Prostate gland (tissue), 2 donors: ENCODE results near the gene SPON1. TPM values are rescaled to one million over a fixed set of nuclear protein-coding genes. Genes with fewer than 3 reads are reported as not detected.

Experiments used
- DNase-seq: peaks from one replicate; pipeline ENCODE4 v3.0.0-alpha.2; 2019; ENCODE audit warnings: low spot score
- H3K27ac ChIP-seq, 2 donors: fragments of 200-600 bp; sonication (generic); 2 replicates each; pipeline ENCODE4 v1.5.1; 2017 to 2019
- H3K27me3 ChIP-seq: fragments of 200-600 bp; sonication (generic); replicated peaks from 2 replicates; pipeline ENCODE4 v1.5.1; 2019; ENCODE audit not compliant: insufficient read depth
- H3K36me3 ChIP-seq, 2 donors: fragments of 200-600 bp; sonication (generic); 1 replicate in 1 of 2; 2 replicates in 1 of 2; pipeline versions ENCODE4 v1.5.1 to v1.8.1; 2017 to 2019
- H3K4me1 ChIP-seq: fragments of 200-600 bp; sonication (generic); replicated peaks from 2 replicates; pipeline ENCODE4 v1.5.1; 2019
- H3K4me3 ChIP-seq, 2 donors: fragments of 200-600 bp; sonication (generic); 2 replicates each; pipeline ENCODE4 v1.5.1; 2017 to 2019
- H3K9me3 ChIP-seq: fragments of 200-600 bp; sonication (generic); 2 replicates; pipeline ENCODE4 v1.5.1; 2017
- CTCF ChIP-seq, 4 experiments: fragments of 200-600 bp in 2 of 4; fragments of 450-650 bp in 2 of 4; sonication (generic) in 2 of 4; IDR thresholded peaks; 1 replicate in 3 of 4; 2 replicates in 1 of 4; pipeline ENCODE4 v1.5.1; 2016 to 2019; ENCODE audit warnings: antibody characterized with exemption in 4 of 4, mild to moderate bottlenecking in 2 of 4, moderate library complexity in 2 of 4
- POLR2A ChIP-seq: fragments of 450-650 bp; IDR thresholded peaks from one replicate; pipeline ENCODE4 v1.6.1; 2016; ENCODE audit warnings: antibody characterized with exemption, mild to moderate bottlenecking
- POLR2AphosphoS5 ChIP-seq: sonication (generic); formaldehyde crosslinking; IDR thresholded peaks from one replicate; pipeline ENCODE4 v1.6.1; 2017; ENCODE audit warnings: antibody characterized with exemption
- WGBS: methylation state at CpG from one replicate; pipeline ENCODE4 v1.1.5; 2018; 5-methylcytosine and 5-hydroxymethylcytosine counted together
- intact Hi-C: fragments of 100-400 bp; cut with DNase I; formaldehyde crosslinking; loops from one replicate; pipeline ENCODE4 v1.14.2; 2022
- small RNA-seq, 2 donors: library from RNA; depleted of rRNA; stranded (forward); fragments of <200 nt; gene quantifications; one replicate each; pipeline ENCODE3, GENCODE V24; 2016
- total RNA-seq, 2 donors: library from RNA; depleted of rRNA; stranded (reverse); fragments of >200 nt; gene quantifications; one replicate each; pipeline ENCODE4 v1.1.0, GENCODE V29; 2016

The SPON1 gene
- total RNA-seq, 2 donors from 2014 or later = 13.7 to 28.2 TPM

GRCh38 chr11:14312736-14313438 lies 350.4 kb downstream of the SPON1 start:
- intact Hi-C loops = loop anchor here (5.0 kb wide), 1 partner anchor 39 kb away; no protein-coding TSS in a partner anchor

GRCh38 chr11:14314127-14314526 lies 351.6 kb downstream of the SPON1 start:
- Histone ChIP-seq H3K9me3 (no peaks in the 10 kb centered on the region), H3K27me3 (no peaks in the 10 kb centered on the region), H3K36me3 (no peaks in the 10 kb centered on the region), H3K4me3 (no peak overlapping the region), H3K4me1 (no peaks in the 10 kb centered on the region), H3K27ac (no peak overlapping the region)
- intact Hi-C loops = loop anchor here (5.0 kb wide), 1 partner anchor 38 kb away; no protein-coding TSS in a partner anchor
- 88% methylated on average over 2 of the region's 2 CpGs for WGBS
- DNase-seq = no peak
- TF ChIP-seq POLR2AphosphoS5 (no peak), POLR2A (no peak), CTCF (IDR thresholded peaks at IDR 0.05) (no peak)

More at GRCh38 chr11:14312736-14313438, 350.4 kb downstream of the SPON1 start:
- TF ChIP-seq POLR2AphosphoS5 (no peak), CTCF (IDR thresholded peaks at IDR 0.05) (no peak), POLR2A (no peak)
- H3K27me3 ChIP-seq = no peaks in the 10 kb centered on the region
- WGBS = 42% methylated on average over 4 of the region's 4 CpGs
- no peak overlapping the region for H3K27ac ChIP-seq
- H3K4me3 ChIP-seq = no peak overlapping the region
- H3K9me3 ChIP-seq = no peaks in the 10 kb centered on the region
- no peaks in the 10 kb centered on the region for H3K36me3 ChIP-seq
- DNase-seq = no peak
- no peaks in the 10 kb centered on the region for H3K4me1 ChIP-seq

GRCh38 chr11:14315130-14315529 lies 352.6 kb downstream of the SPON1 start:
- H3K27ac ChIP-seq = no peak overlapping the region
- no peaks in the 10 kb centered on the region for H3K9me3 ChIP-seq
- H3K4me3 ChIP-seq = no peak overlapping the region
- DNase-seq = no peak
- H3K27me3 ChIP-seq = no peaks in the 10 kb centered on the region
- H3K36me3 ChIP-seq = no peaks in the 10 kb centered on the region
- TF ChIP-seq CTCF (IDR thresholded peaks at IDR 0.05) = no peak
- no peak for TF ChIP-seq POLR2A
- TF ChIP-seq POLR2AphosphoS5 = no peak
- intact Hi-C loops = no loop called here
- H3K4me1 ChIP-seq = no peaks in the 10 kb centered on the region
- 77% methylated on average over 2 of the region's 2 CpGs for WGBS

Small RNA genes lying within 50 kb of the gene (small RNA-seq; reads per million reads assigned to genes)
- gene RNA5SP332 = 0 reads per million in 2 donors
